SU-DHL-6 (cell line): ENCODE data around the gene IZUMO1R.
"Not testable (repeated sequence)": the region's sequence is repeated elsewhere in the genome, so short reads cannot be mapped to it uniquely, and the experiment has no call there.

Experiments used
- CTCF ChIP-seq: fragments of 200-600 bp; sonication (generic); IDR thresholded peaks from one replicate; pipeline ENCODE4 v1.5.1; 2017; ENCODE audit warnings: antibody characterized with exemption, mild to moderate bottlenecking, low read length, moderate library complexity; ENCODE audit not compliant: insufficient read depth, poor library complexity, severe bottlenecking
- EZH2phosphoT487 ChIP-seq: fragments of 200-600 bp; sonication (generic), shearing (Covaris generic); conservative IDR thresholded peaks from 2 replicates; pipeline ENCODE4 v1.6.1; 2018; ENCODE audit warnings: mild to moderate bottlenecking, antibody characterized with exemption, low read length, moderate library complexity, mixed read lengths

- TF ChIP-seq EZH2phosphoT487, CTCF: not testable (repeated sequence)
Observed at GRCh38 chr11:94350850-94351563, 46.6 kb downstream of the IZUMO1R start.
